HEK293 (cell line): Measurements from ENCODE around the gene MAP3K7CL.

ENCODE experiments used
- ATF2 ChIP-seq: fragments of 450-650 bp; formaldehyde crosslinking; IDR thresholded peaks from 2 replicates; pipeline ENCODE4 v1.5.1; 2016; ENCODE audit warnings: missing biosample characterization, missing genetic modification characterization, low read depth
- CTCF ChIP-seq: fragments of 450-650 bp; formaldehyde crosslinking; IDR thresholded peaks from 2 replicates; pipeline ENCODE4 v1.5.1; 2016; ENCODE audit warnings: missing biosample characterization, missing genetic modification characterization
- ELK4 ChIP-seq: IDR thresholded peaks from 2 replicates; pipeline ENCODE4 v1.6.1; 2011; ENCODE audit warnings: mild to moderate bottlenecking, low read depth, low read length, borderline replicate concordance
- MEIS1 ChIP-seq: sonication (generic); formaldehyde crosslinking; IDR thresholded peaks from 2 replicates; pipeline ENCODE4 v1.8.1; 2022; ENCODE audit warnings: missing genetic modification reagents, mild to moderate bottlenecking, borderline replicate concordance
- ZBTB1 ChIP-seq: fragments of 450-650 bp; formaldehyde crosslinking; IDR thresholded peaks from 2 replicates; pipeline ENCODE4 v1.5.1; 2016; ENCODE audit warnings: missing biosample characterization, missing genetic modification characterization
- ZBTB49 ChIP-seq: fragments of 450-650 bp; formaldehyde crosslinking; IDR thresholded peaks from 2 replicates; pipeline ENCODE4 v1.5.1; 2016; ENCODE audit warnings: missing biosample characterization, missing genetic modification characterization, low read depth
- ZNF146 ChIP-seq: fragments of 450-650 bp; formaldehyde crosslinking; IDR thresholded peaks from 2 replicates; pipeline ENCODE4 v1.5.1; 2016; ENCODE audit warnings: missing biosample characterization, missing genetic modification characterization
- ZNF274 ChIP-seq, 2 experiments: fragments of 200-500 bp in 1 of 2; fragments of 450-650 bp in 1 of 2; sonication (Bioruptor generic) in 1 of 2; formaldehyde crosslinking in 1 of 2; IDR thresholded peaks; 2 replicates each; pipeline versions ENCODE4 v1.5.1 to v1.6.1; 2014 to 2016; ENCODE audit warnings: borderline replicate concordance in 1 of 2, inconsistent platforms in 1 of 2, low read length in 1 of 2, missing biosample characterization in 1 of 2, missing genetic modification characterization in 1 of 2
- ZNF311 ChIP-seq: fragments of 450-650 bp; formaldehyde crosslinking; IDR thresholded peaks from 2 replicates; pipeline ENCODE4 v1.5.1; 2017; ENCODE audit warnings: missing biosample characterization, missing genetic modification characterization, borderline replicate concordance
- ZNF398 ChIP-seq: fragments of 450-650 bp; formaldehyde crosslinking; IDR thresholded peaks from 2 replicates; pipeline ENCODE4 v1.5.1; 2017; ENCODE audit warnings: missing biosample characterization, missing genetic modification characterization
- ZNF555 ChIP-seq: fragments of 450-650 bp; formaldehyde crosslinking; conservative IDR thresholded peaks from 2 replicates; pipeline ENCODE4 v1.5.1; 2017; ENCODE audit warnings: missing biosample characterization, mild to moderate bottlenecking, missing genetic modification characterization, inconsistent platforms
- ZNF561 ChIP-seq: fragments of 450-650 bp; IDR thresholded peaks from 2 replicates; pipeline ENCODE4 v1.5.1; 2018; ENCODE audit warnings: missing biosample characterization, missing genetic modification characterization, borderline replicate concordance
- ZNF670 ChIP-seq: fragments of 450-650 bp; formaldehyde crosslinking; IDR thresholded peaks from 2 replicates; pipeline ENCODE4 v1.5.1; 2016; ENCODE audit warnings: missing biosample characterization, missing genetic modification characterization, low read depth
- ZNF704 ChIP-seq: fragments of 450-650 bp; formaldehyde crosslinking; IDR thresholded peaks from 2 replicates; pipeline ENCODE4 v1.5.1; 2016; ENCODE audit warnings: missing biosample characterization, missing genetic modification characterization

GRCh38 chr21:29186246-29186645 is 55.8 kb downstream of the MAP3K7CL start:
- no peak for TF ChIP-seq ZNF146 (tag by site-specific recombination)
- no peak for TF ChIP-seq CTCF (tag by site-specific recombination)
- TF ChIP-seq ZBTB1 (tag by site-specific recombination): no peak
- no peak for TF ChIP-seq ZNF670 (tag by site-specific recombination)
- no peak for TF ChIP-seq ELK4
- no peak for TF ChIP-seq ZNF555 (tag by site-specific recombination)
- TF ChIP-seq MEIS1 (CRISPR knock-in tag): no peak
- no peak for TF ChIP-seq ZNF704 (tag by site-specific recombination)
- no peak for TF ChIP-seq ZNF274 (IDR thresholded peaks at IDR 0.05; ENCODE audit: low read length)
- no peak for TF ChIP-seq ZNF274 (tag by site-specific recombination; IDR thresholded peaks at IDR 0.05; ENCODE audit: borderline replicate concordance)
- no peak for TF ChIP-seq ATF2
- TF ChIP-seq ZNF561 (tag by site-specific recombination): no peak
- no peak for TF ChIP-seq ZNF311 (tag by site-specific recombination)
- TF ChIP-seq ZNF398 (tag by site-specific recombination): no peak
- no peak for TF ChIP-seq ZBTB49 (tag by site-specific recombination)
